Measurements from ENCODE around the gene RBP7. TPM values are rescaled to one million over a fixed set of nuclear protein-coding genes. Genes with fewer than 3 reads are reported as not detected.

The RBP7 gene
- polyA plus RNA-seq, 1 of the 3 experiments (the other 2 are of a cell fraction): 2.5 TPM

DNA sequence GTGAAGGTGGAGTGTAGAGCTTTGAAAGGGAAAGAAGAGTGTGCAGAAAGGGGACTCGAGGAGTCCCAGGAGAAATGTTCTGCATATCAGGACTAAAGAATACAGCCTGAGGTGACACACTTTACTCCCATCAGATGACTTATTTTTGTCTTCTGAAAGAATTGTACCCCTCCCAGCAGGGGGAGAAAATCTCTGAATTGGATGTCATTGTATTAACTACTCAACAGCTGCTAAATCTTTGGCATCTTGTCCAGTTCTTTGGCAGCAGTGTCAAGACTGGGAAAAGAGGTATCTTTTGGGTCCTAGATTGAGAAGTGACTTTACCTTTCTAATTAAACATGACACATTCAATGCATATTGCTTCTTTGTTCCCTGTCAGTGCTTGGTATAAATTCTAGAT, 54.6 kb downstream of the RBP7 start:
- no peaks in the 10 kb centered on the region for H3K27me3 ChIP-seq (ENCODE audit: insufficient read depth)
- no peak overlapping the region for H3K4me3 ChIP-seq (ENCODE audit: low read depth in 2 of 2, low read length in 1 of 2)
- no peaks in the 10 kb centered on the region for H3K9me2 ChIP-seq
- H3F3A ChIP-seq (replicated peaks; ENCODE audit: insufficient read depth): peaks cover 22% of the 10 kb centered on the region
- TF ChIP-seq, protein P1, sequence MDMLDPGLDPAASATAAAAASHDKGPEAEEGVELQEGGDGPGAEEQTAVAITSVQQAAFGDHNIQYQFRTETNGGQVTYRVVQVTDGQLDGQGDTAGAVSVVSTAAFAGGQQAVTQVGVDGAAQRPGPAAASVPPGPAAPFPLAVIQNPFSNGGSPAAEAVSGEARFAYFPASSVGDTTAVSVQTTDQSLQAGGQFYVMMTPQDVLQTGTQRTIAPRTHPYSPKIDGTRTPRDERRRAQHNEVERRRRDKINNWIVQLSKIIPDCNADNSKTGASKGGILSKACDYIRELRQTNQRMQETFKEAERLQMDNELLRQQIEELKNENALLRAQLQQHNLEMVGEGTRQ (IDR thresholded peaks at IDR 0.05; ENCODE audit: borderline replicate concordance, low read depth, low read length): no peak
- TF ChIP-seq, protein P2, sequence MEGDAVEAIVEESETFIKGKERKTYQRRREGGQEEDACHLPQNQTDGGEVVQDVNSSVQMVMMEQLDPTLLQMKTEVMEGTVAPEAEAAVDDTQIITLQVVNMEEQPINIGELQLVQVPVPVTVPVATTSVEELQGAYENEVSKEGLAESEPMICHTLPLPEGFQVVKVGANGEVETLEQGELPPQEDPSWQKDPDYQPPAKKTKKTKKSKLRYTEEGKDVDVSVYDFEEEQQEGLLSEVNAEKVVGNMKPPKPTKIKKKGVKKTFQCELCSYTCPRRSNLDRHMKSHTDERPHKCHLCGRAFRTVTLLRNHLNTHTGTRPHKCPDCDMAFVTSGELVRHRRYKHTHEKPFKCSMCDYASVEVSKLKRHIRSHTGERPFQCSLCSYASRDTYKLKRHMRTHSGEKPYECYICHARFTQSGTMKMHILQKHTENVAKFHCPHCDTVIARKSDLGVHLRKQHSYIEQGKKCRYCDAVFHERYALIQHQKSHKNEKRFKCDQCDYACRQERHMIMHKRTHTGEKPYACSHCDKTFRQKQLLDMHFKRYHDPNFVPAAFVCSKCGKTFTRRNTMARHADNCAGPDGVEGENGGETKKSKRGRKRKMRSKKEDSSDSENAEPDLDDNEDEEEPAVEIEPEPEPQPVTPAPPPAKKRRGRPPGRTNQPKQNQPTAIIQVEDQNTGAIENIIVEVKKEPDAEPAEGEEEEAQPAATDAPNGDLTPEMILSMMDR (IDR thresholded peaks at IDR 0.05): 0 out of 2 replicates have a peak, but pooled peaks have one; percentile 7
- ChIA-PET POLR2A (interaction anchor here (1.1 kb wide), 1 partner anchor 9 kb away, joined by 4 read pairs; no protein-coding TSS in a partner anchor), CTCF (no interaction called here)
- no peak overlapping the region for H3K4me2 ChIP-seq
- DNase-seq: no peak
- peaks cover 2 to 5% of the 10 kb centered on the region in 2 experiments for H3K36me3 ChIP-seq (replicated peaks in 1 of 2; ENCODE audit: control insufficient read depth in 1 of 2, insufficient read depth in 2 of 2, low read length in 1 of 2)
- WGBS (ENCODE audit: low lambda C conversion rate): 91% methylated on average over 1 of the region's 1 CpG
- no peak overlapping the region for H3K9ac ChIP-seq
- no peak overlapping the region for H3K27ac ChIP-seq (ENCODE audit: low read depth in 2 of 2, low read length in 1 of 2)
- H2AFZ ChIP-seq (ENCODE audit: low read depth): no peak overlapping the region
- peaks cover 18% of the 10 kb centered on the region for H4K20me1 ChIP-seq (ENCODE audit: insufficient read depth)
- H3K9me3 ChIP-seq: no peaks in the 10 kb centered on the region
- peaks cover 0 to 11% of the 10 kb centered on the region in 2 experiments; a peak in 2 of 4 replicates for H3K4me1 ChIP-seq (ENCODE audit: control insufficient read depth in 1 of 2, insufficient read depth in 2 of 2, low read depth in 1 of 2, low read length in 1 of 2)
- H3K79me2 ChIP-seq (ENCODE audit: insufficient read depth): peaks cover 97% of the 10 kb centered on the region

DNA sequence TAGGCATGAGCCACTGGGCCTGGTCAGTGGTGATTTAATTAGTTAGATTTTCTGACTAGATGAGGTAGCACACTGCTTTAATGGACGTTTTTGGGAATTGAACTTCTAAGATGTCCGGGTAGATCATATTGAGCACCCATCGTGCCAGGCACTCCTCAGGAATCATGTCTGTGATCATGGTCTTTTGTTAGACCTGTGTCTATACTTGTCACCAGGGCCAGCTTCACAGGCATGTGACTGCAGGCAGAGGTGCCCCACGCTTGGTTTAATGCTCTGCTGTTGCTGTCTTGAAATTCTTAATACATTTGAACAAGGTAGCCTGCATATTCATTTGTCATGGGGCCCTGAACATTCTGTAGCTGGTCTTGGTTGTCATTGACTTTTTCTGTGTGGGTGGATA, 55.3 kb downstream of the RBP7 start:
- Histone ChIP-seq H4K20me1 (ENCODE audit: insufficient read depth) (peaks cover 13% of the 10 kb centered on the region), H3K9me3 (no peaks in the 10 kb centered on the region), H3K4me3 (ENCODE audit: low read depth in 2 of 2, low read length in 1 of 2) (no peak overlapping the region), H3K27me3 (ENCODE audit: insufficient read depth) (no peaks in the 10 kb centered on the region), H3K27ac (ENCODE audit: low read depth in 2 of 2, low read length in 1 of 2) (no peak overlapping the region), H3K36me3 (replicated peaks in 1 of 2; ENCODE audit: control insufficient read depth in 1 of 2, insufficient read depth in 2 of 2, low read length in 1 of 2) (peaks cover 2 to 5% of the 10 kb centered on the region in 2 experiments), H3K79me2 (ENCODE audit: insufficient read depth) (peaks cover 97% of the 10 kb centered on the region), H3K9me2 (no peaks in the 10 kb centered on the region), H3K4me1 (ENCODE audit: control insufficient read depth in 1 of 2, insufficient read depth in 2 of 2, low read depth in 1 of 2, low read length in 1 of 2) (peaks cover 0 to 14% of the 10 kb centered on the region in 2 experiments; a peak in 2 of 4 replicates), H3K4me2 (no peak overlapping the region), H3K9ac (no peak overlapping the region), H3F3A (replicated peaks; ENCODE audit: insufficient read depth) (peaks cover 22% of the 10 kb centered on the region), H2AFZ (ENCODE audit: low read depth) (no peak overlapping the region)
- no peak for DNase-seq
- CTCF ChIA-PET: no interaction called here
- WGBS (ENCODE audit: low lambda C conversion rate): 79% methylated on average over 4 of the region's 4 CpGs
- POLR2A ChIA-PET: no interaction called here
- TF ChIP-seq EP300 (IDR thresholded peaks at IDR 0.05; ENCODE audit: borderline replicate concordance in 1 of 2, low read depth in 1 of 2, low read length in 1 of 2) (no peak), MXI1 (IDR thresholded peaks at IDR 0.05; ENCODE audit: low read depth, low read length) (no peak), NFIC (IDR thresholded peaks at IDR 0.05; ENCODE audit: borderline replicate concordance) (no peak), GABPA (IDR thresholded peaks at IDR 0.05; ENCODE audit: low read depth) (no peak), YY1 (IDR thresholded peaks at IDR 0.05; ENCODE audit: low read depth) (no peak), NRF1 (IDR thresholded peaks at IDR 0.05; ENCODE audit: low read depth, low read length) (no peak), SMC3 (IDR thresholded peaks at IDR 0.05; ENCODE audit: low read depth, low read length) (no peak), FOXM1 (IDR thresholded peaks at IDR 0.05; ENCODE audit: low read depth) (no peak), CHD2 (IDR thresholded peaks at IDR 0.05; ENCODE audit: low read length, partially characterized antibody) (no peak), GATA2 (CRISPR knock-in tag; IDR thresholded peaks at IDR 0.05) (no peak), TAF1 (IDR thresholded peaks at IDR 0.05; ENCODE audit: borderline replicate concordance, low read depth, low read length) (no peak), TCF12 (IDR thresholded peaks at IDR 0.05) (no peak), RAD21 (IDR thresholded peaks at IDR 0.05; ENCODE audit: low read length) (no peak), FOXJ3 (CRISPR knock-in tag; IDR thresholded peaks at IDR 0.05) (no peak), REST (IDR thresholded peaks at IDR 0.05; ENCODE audit: low read depth, low read length) (no peak), JUND (IDR thresholded peaks at IDR 0.05) (no peak), MEF2A (IDR thresholded peaks at IDR 0.05; ENCODE audit: borderline replicate concordance, low read depth) (no peak)
- TF ChIP-seq, protein P3, sequence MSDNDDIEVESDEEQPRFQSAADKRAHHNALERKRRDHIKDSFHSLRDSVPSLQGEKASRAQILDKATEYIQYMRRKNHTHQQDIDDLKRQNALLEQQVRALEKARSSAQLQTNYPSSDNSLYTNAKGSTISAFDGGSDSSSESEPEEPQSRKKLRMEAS (IDR thresholded peaks at IDR 0.05; ENCODE audit: low read depth): no peak
- TF ChIP-seq, protein P2 (IDR thresholded peaks at IDR 0.05): no peak
